Iris pigment epithelial cell (primary cell): ENCODE measurements around the gene ZBTB20.

Source experiments
- DNase-seq: peaks from one replicate; pipeline ENCODE4 v3.0.0-alpha.2; 2011; ENCODE audit warnings: low read depth

ZBTB20 gene

GRCh38 chr3:114411190-114411668, 735.9 kb downstream of the ZBTB20 start:
- DNase-seq, result peak; percentile 74

DNA sequence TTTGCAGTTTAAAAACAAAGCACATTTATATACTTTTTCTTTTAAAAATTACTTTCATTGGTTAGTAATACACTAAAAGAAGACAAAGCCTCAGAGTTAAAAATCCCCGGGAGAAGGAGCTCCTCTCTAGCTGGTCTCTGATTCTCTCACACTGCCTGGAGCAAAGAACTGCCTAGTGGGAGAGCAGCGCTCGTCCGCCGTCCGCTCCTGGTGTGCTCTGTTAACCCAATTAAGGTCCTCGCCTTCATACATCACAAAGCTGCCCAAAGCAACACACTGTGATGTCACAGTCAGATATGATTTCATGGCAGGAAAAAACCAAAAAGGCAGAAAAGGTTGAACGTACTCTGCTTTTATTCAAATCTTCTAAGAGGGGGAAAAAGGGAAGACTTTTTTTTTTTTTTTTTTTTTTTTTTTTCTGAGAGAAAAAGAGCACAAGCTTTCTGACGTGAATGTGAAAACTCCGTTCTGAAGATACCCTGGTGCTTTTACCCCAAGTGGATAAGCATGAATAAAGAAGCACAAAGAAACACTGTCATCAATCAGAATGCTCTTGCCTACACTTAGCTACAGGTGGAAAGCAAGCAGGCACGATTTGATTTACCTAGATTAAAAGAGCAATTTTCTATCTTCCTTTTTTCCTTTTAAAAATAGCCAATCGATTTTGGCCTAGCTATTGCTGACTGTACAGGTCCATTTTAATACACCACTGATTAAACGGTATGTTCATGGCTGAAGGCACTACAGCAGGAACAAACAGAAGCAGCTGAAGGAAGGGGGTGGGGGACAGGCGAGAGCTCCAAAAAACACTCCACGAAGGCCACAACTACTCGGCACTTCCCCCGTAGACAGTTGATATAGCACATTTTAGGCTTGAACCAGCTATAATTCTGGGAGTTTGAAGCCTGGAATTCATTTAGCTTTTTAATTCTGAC, 738.1 kb downstream of the ZBTB20 start:
- DNase-seq, result no peak

DNA sequence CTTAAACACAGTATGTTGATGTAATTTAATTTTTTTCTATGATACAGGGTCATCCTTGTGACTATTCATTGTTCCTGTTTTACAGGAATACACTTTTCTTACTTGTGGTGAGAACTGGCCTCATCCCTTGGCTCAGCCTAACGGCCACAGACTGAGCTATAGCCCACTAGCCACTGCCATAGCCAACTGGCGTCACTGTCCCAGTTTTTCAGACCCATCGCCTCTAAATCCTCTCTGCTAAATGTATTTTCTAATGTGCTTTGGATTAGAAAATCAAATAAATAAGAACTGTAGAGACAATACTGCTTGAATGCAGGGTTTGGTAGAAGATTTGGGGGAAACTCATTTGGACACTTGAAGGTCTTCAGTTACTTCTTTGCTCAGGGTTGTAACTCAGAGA, 740.2 kb downstream of the ZBTB20 start:
- DNase-seq, result no peak

- peak; percentile 82 for DNase-seq
Measured at GRCh38 chr3:114406286-114406685, 740.8 kb downstream of the ZBTB20 start.

GRCh38 chr3:114405202-114405990, 741.7 kb downstream of the ZBTB20 start:
- DNase-seq, result no peak

GRCh38 chr3:114404590-114404989, 742.5 kb downstream of the ZBTB20 start:
- peak; percentile 56 for DNase-seq

- DNase-seq, result no peak
Measured at GRCh38 chr3:114402838-114403237, 744.2 kb downstream of the ZBTB20 start.

- DNase-seq, result no peak
Measured at GRCh38 chr3:114401346-114401745, 745.7 kb downstream of the ZBTB20 start.

DNA sequence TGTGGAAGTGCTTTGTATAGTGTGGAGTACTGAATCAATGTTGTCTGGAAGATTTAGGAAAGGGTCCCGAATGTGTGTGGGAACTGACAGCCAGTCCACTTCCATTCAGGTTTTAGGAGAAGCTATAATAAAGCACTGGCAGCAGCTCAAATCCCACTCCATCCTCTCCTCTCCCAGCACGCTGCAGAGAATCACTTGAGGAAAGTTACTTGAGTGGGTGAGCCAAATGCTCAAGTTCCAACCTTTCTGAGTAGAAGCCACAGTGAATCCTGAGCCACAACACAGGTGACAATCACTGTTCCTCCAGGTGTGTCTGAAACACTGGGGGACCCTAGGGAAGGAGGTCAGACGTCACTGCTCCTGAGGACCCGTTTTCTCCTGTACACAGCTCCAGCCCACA, 746.7 kb downstream of the ZBTB20 start:
- no peak for DNase-seq

GRCh38 chr3:114394551-114394950, 752.5 kb downstream of the ZBTB20 start:
- DNase-seq, result no peak

GRCh38 chr3:114393367-114394072, 753.6 kb downstream of the ZBTB20 start:
- DNase-seq, result no peak

- DNase-seq, result no peak
Measured at GRCh38 chr3:114392831-114393230, 754.3 kb downstream of the ZBTB20 start.

DNA sequence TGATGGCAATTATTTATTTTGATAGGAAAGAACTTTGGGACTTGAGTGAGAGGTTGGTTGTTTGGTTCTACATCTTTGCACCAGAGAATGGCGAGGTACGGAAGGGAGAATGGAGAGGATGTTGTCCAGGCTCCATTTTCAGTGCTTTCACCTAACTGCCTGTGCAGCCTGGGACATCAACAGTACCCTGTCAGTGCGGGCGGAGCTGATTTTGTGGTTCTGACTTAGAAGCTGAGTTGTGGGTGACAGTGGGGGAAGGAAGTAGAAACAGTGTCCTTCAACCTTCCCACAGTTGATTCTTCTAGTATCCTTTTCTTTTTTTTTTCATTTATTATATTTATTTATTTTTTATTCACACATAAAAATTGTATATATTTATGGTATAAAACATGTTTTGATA, 757.9 kb downstream of the ZBTB20 start:
- DNase-seq, result no peak

DNA sequence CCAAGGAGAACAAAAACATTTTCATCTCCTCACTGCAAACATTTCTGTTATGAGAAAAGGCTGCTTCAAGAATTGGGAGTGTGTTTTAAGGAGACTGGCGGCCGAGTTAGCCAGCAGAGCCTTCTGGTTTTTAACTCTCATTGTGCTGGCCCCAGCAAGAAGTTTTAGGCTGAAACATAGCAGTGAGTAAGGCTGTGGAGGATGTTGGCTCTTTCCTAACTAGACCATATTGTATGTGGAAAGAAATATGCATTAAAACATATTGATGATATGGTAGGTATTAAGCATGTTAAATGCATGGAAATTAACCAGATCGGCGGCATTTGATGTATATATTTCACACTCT, 762.6 kb downstream of the ZBTB20 start:
- peak; percentile 24 for DNase-seq

DNA sequence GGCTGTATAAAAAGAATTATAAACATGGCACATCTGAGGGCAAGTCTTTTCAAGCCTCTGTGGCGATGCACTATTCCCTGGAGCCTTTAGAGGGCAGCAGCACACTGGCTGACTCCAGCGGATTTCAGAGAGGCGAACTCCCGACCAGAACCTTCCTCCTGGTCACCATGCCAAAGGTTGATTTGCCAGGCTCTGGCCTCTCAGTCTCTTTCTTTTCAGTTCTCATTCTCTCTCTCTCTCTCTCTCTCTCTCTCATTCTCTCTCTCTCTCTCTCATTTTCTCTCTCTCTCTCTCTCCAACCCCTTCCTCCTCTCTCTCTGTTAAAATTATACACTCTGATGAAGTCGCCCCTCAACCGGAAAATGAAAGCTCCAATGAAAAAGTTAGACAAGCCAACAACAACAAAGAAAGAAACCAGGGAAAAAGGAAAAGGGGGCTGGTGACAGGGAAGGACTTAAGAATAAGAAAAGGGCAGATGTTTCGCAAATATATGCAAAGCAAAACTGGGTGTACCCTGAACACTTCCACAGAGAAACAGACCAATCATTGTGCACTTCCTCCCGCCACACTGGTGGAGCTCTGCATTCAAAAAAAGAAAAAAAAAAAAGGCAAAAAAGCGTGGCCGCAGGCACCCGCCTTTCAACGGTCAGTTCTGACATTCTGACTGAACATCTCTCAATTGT, 763.1 kb downstream of the ZBTB20 start:
- peak; percentile 87 for DNase-seq

GRCh38 chr3:114380233-114380651, 766.8 kb downstream of the ZBTB20 start:
- peak; percentile 88 for DNase-seq

DNA sequence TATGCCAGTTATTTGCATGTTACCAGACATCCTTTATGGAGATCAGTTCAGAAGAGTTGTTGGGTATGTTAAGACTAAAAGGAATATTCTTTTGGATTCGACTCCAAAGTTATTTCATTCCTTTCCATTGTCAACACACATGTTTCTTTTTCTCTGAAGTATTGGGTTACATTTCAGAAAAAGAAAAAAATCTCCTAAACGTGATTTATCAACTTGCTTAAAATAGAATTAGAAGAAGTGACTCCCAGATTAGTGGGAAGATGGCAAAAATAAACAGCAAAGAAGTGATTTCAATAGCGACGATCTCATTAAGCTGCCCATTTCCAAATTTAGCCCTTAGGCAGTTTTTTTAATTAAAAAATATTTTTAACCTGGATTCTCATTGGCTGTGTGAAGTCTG, 767.8 kb downstream of the ZBTB20 start:
- DNase-seq, result no peak

GRCh38 chr3:114378760-114379159, 768.3 kb downstream of the ZBTB20 start:
- DNase-seq, result no peak

GRCh38 chr3:114377426-114377825, 769.7 kb downstream of the ZBTB20 start:
- no peak for DNase-seq

DNA sequence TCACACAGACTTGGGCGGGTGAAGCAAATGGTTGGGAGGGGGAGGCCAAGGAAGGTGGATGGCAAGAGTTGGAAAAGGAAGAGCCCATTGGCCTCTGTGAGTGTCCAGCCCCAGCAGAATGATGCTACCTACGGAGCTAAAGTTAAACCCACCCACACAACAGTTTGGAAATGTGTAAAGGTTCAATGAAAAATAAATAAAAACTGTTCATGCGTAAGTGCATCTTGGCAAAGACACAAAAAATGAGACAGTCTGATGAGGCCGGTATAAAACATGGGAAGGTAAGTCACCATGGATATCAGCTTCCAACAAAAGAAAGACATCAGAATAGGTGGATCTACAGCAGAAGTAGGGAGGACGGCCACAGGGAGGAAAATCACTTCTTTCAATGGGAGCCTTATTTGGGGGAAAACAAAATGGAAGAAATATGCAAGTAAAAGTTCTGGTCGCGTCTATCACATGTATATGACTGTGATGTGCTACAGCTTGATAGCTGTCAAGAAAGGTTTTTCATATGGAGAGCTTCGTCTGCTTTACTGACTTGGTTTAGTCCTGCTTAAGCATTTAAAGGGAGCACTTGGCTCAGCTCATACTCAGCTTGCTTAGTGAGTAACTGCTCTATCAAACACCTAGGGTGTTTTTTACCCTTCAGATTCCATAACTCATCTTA, 770.4 kb downstream of the ZBTB20 start:
- DNase-seq, result no peak
